K562 (cell line): ENCODE data around the gene CST6. TPM values are rescaled to one million over a fixed set of nuclear protein-coding genes. Genes with fewer than 3 reads are reported as not detected.

ENCODE experiments used
- ADNP ChIP-seq: fragments of 200-800 bp; sonication (Bioruptor generic); IDR thresholded peaks from 2 replicates; pipeline ENCODE4 v1.6.1; 2016; ENCODE audit warnings: missing genetic modification characterization, missing compliant biosample characterization
- CEBPB ChIP-seq: fragments of 450-650 bp; IDR thresholded peaks from 2 replicates; pipeline ENCODE4 v1.6.1; 2016; ENCODE audit warnings: missing genetic modification characterization, missing compliant biosample characterization
- CHD7 ChIP-seq: fragments of 200-600 bp; sonication (generic); IDR thresholded peaks from one replicate; pipeline ENCODE4 v1.6.1; 2012; ENCODE audit warnings: mild to moderate bottlenecking, low read depth, low read length, inconsistent platforms
- DACH1 ChIP-seq: fragments of 450-650 bp; IDR thresholded peaks from 2 replicates; pipeline ENCODE4 v1.6.1; 2018; ENCODE audit not compliant: partially characterized antibody
- DPF2 ChIP-seq: fragments of 450-650 bp; IDR thresholded peaks from 2 replicates; pipeline ENCODE4 v1.6.1; 2016
- EP300 ChIP-seq: IDR thresholded peaks from 2 replicates; pipeline ENCODE4 v1.6.1; 2012; ENCODE audit warnings: low read length, improper control_type of control experiment
- KLF16 ChIP-seq: IDR thresholded peaks from 2 replicates; pipeline ENCODE4 v1.6.1; 2016; ENCODE audit warnings: antibody characterized with exemption
- L3MBTL2 ChIP-seq: fragments of 450-650 bp; IDR thresholded peaks from 2 replicates; pipeline ENCODE4 v1.6.1; 2016; ENCODE audit warnings: mild to moderate bottlenecking, moderate library complexity
- SIN3A ChIP-seq, 2 experiments: fragments of 150-350 bp in 1 of 2; IDR thresholded peaks; 2 replicates each; pipeline ENCODE4 v1.6.1; 2011 to 2016; ENCODE audit warnings: borderline replicate concordance in 2 of 2, low read depth in 2 of 2, low read length in 2 of 2, mild to moderate bottlenecking in 2 of 2, moderate library complexity in 2 of 2; ENCODE audit not compliant: control insufficient read depth in 1 of 2
- SMARCA5 ChIP-seq: fragments of 450-650 bp; IDR thresholded peaks from 2 replicates; pipeline ENCODE4 v1.6.1; 2016
- TFAP4 ChIP-seq: sonication (generic); formaldehyde crosslinking; IDR thresholded peaks from 2 replicates; pipeline ENCODE4 v1.8.0; 2022; ENCODE audit warnings: missing genetic modification reagents, mild to moderate bottlenecking, moderate library complexity, borderline replicate concordance
- ZNF197 ChIP-seq: fragments of 200-800 bp; sonication (Bioruptor generic); IDR thresholded peaks from 2 replicates; pipeline ENCODE4 v1.6.1; 2016; ENCODE audit warnings: low read depth, missing genetic modification characterization, missing compliant biosample characterization
- ZNF551 ChIP-seq: fragments of 250-450 bp; sonication (Bioruptor Pico); IDR thresholded peaks from 2 replicates; pipeline ENCODE4 v1.5.0; 2021; ENCODE audit warnings: mild to moderate bottlenecking, moderate library complexity
- ZNF639 ChIP-seq, 2 experiments: fragments of 200-800 bp in 1 of 2; sonication (Bioruptor generic) in 1 of 2; sonication (generic) in 1 of 2; formaldehyde crosslinking in 1 of 2; IDR thresholded peaks in 1 of 2; conservative IDR thresholded peaks in 1 of 2; 2 replicates each; pipeline versions ENCODE4 v1.5.0 to v1.6.1; 2016 to 2020; ENCODE audit warnings: missing compliant biosample characterization in 1 of 2, missing genetic modification characterization in 1 of 2, missing genetic modification reagents in 1 of 2
- polyA plus RNA-seq, 8 experiments: library from polyadenylated mRNA; depleted of rRNA in 4 of 8; stranded (reverse) in 5 of 8; unstranded in 3 of 8; fragments of >200 nt; fragmentation: Nextera tagmentation in 2 of 8; fragmentation: Illumina TruSeq in 1 of 8; extraction: Ambion mirVana in 2 of 8; extraction: Trizol in 1 of 8; gene quantifications; 2 replicates each; pipeline versions ENCODE4 v1.2.1 to v1.2.3, GENCODE V29; 2011 to 2014; ENCODE audit warnings: inconsistent platforms in 1 of 8, missing spikeins in 1 of 8
- total RNA-seq, 7 experiments: library from RNA; depleted of rRNA in 6 of 7; stranded (reverse); fragments of >200 nt in 6 of 7; fragmentation: Illumina TruSeq in 2 of 7; extraction: Trizol in 2 of 7; gene quantifications; 2 replicates each; pipeline versions ENCODE4 v1.2.1 to v1.2.3, GENCODE V29; 2011 to 2021; ENCODE audit warnings: low replicate concordance in 1 of 7
- TF ChIP-seq, protein P1 (sequence below): sonication (generic); IDR thresholded peaks from 2 replicates; pipeline ENCODE4 v1.6.1; 2016

The CST6 gene
- total and polyA plus RNA-seq, 9 of the 15 experiments (the other 6 are each of a cell fraction or from before 2014, with no cell fraction given): not detected

- no peak for TF ChIP-seq CHD7
- TF ChIP-seq L3MBTL2: no peak
- TF ChIP-seq SIN3A (IDR thresholded peaks at IDR 0.05; ENCODE audit: borderline replicate concordance in 2 of 2, control insufficient read depth in 1 of 2, low read depth in 2 of 2, low read length in 2 of 2): no peak
- TF ChIP-seq ZNF639 (CRISPR knock-in tag; conservative IDR thresholded peaks at IDR 0.05 in 1 of 2, IDR thresholded peaks at IDR 0.05 in 1 of 2): no peak
- TF ChIP-seq, protein P1, sequence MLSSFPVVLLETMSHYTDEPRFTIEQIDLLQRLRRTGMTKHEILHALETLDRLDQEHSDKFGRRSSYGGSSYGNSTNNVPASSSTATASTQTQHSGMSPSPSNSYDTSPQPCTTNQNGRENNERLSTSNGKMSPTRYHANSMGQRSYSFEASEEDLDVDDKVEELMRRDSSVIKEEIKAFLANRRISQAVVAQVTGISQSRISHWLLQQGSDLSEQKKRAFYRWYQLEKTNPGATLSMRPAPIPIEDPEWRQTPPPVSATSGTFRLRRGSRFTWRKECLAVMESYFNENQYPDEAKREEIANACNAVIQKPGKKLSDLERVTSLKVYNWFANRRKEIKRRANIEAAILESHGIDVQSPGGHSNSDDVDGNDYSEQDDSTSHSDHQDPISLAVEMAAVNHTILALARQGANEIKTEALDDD: no peak
- no peak for TF ChIP-seq KLF16
- no peak for TF ChIP-seq ZNF551 (CRISPR knock-in tag)
- TF ChIP-seq ZNF197: no peak
- TF ChIP-seq ADNP (tag): no peak
- TF ChIP-seq DACH1: peak; percentile 17
- peak; percentile 73 for TF ChIP-seq CEBPB (tag)
- TF ChIP-seq EP300: no peak
- TF ChIP-seq DPF2: 0 out of 2 replicates have a peak, but pooled peaks have one; percentile 13
- TF ChIP-seq SMARCA5: no peak
- peak; percentile 82 for TF ChIP-seq TFAP4 (CRISPR knock-in tag)
These were observed 4.6 kb upstream of the CST6 start (continued) for GRCh38 chr11:66007201-66007634.
